Suprapubic skin (tissue), 4 donors: ENCODE results near the gene AMDHD1. TPM values are rescaled to one million over a fixed set of nuclear protein-coding genes. Genes with fewer than 3 reads are reported as not detected.
A peak's percentile ranks its signal among the peaks of the same experiment; 100 is the strongest.

Experiments
- DNase-seq, 2 donors: peaks; one replicate each; pipeline ENCODE4 v3.0.0-alpha.2; 2019; ENCODE audit warnings: low spot score in 2 of 2
- H3K27ac ChIP-seq: fragments of 200-600 bp; sonication (generic); one replicate; pipeline ENCODE4 v1.5.1; 2019
- H3K27me3 ChIP-seq: fragments of 200-600 bp; sonication (generic); one replicate; pipeline ENCODE4 v1.5.1; 2019
- H3K36me3 ChIP-seq: fragments of 200-600 bp; sonication (generic); one replicate; pipeline ENCODE4 v1.5.1; 2019
- H3K4me1 ChIP-seq: fragments of 200-600 bp; sonication (generic); one replicate; pipeline ENCODE4 v1.5.1; 2019
- H3K4me3 ChIP-seq: fragments of 200-600 bp; sonication (generic); one replicate; pipeline ENCODE4 v1.5.1; 2019; ENCODE audit warnings: mild to moderate bottlenecking
- H3K9me3 ChIP-seq: fragments of 200-600 bp; sonication (generic); one replicate; pipeline ENCODE4 v1.5.1; 2019
- EP300 ChIP-seq: sonication (generic); formaldehyde crosslinking; IDR thresholded peaks from one replicate; pipeline ENCODE4 v1.6.1; 2017; ENCODE audit warnings: antibody characterized with exemption
- POLR2A ChIP-seq, 2 donors: fragments of 450-650 bp; IDR thresholded peaks; one replicate each; pipeline ENCODE4 v1.6.1; 2017; ENCODE audit warnings: antibody characterized with exemption in 2 of 2, mild to moderate bottlenecking in 2 of 2, moderate library complexity in 2 of 2
- POLR2AphosphoS5 ChIP-seq, 3 donors: sonication (generic); formaldehyde crosslinking; IDR thresholded peaks; one replicate each; pipeline ENCODE4 v1.6.1; 2017; ENCODE audit warnings: antibody characterized with exemption in 3 of 3
- WGBS: methylation state at CpG from one replicate; pipeline ENCODE4 v1.1.5; 2018; 5-methylcytosine and 5-hydroxymethylcytosine counted together
- total RNA-seq, 4 donors: library from RNA; depleted of rRNA; stranded (reverse); fragments of >200 nt; gene quantifications; one replicate each; pipeline ENCODE4 v1.1.0, GENCODE V29; 2016
- TF ChIP-seq, protein P1 (sequence below), 2 donors: fragments of 200-600 bp in 1 of 2; fragments of 450-650 bp in 1 of 2; sonication (generic) in 1 of 2; IDR thresholded peaks; one replicate each; pipeline ENCODE4 v1.5.1; 2016 to 2019; ENCODE audit warnings: antibody characterized with exemption in 2 of 2, mild to moderate bottlenecking in 1 of 2, moderate library complexity in 1 of 2

The AMDHD1 gene, protein sequence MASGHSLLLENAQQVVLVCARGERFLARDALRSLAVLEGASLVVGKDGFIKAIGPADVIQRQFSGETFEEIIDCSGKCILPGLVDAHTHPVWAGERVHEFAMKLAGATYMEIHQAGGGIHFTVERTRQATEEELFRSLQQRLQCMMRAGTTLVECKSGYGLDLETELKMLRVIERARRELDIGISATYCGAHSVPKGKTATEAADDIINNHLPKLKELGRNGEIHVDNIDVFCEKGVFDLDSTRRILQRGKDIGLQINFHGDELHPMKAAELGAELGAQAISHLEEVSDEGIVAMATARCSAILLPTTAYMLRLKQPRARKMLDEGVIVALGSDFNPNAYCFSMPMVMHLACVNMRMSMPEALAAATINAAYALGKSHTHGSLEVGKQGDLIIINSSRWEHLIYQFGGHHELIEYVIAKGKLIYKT
- total RNA-seq = 1 to 10 TPM in 2 of 4 donors, under 1 TPM in 2; 0.73 to 1.8 (median 1.2) TPM

DNA sequence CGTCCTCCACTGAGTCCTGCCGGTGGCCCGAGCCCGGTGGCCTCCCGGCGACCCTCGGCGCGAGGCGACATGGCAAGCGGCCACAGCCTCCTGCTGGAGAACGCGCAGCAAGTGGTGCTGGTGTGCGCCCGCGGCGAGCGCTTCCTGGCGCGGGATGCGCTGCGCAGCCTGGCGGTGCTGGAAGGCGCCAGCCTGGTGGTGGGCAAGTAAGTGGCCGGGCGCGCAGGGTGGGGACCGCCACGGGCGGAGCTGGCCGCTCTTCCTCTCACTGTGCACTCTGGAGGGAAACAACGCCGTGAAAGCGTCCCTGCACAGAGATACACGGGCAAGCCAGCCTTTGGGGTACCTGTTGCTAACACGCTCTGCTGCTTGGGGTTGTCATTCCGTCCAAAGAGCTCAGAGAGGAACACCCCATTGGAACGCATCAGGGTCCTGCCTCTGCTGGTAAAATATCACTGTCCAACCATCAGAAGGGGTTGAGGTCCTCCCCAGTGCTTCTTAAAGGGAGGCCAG is at the start of gene AMDHD1:
AMDHD1 (plus strand) TSS at position 2 of the 513 bp plus-strand sequence; CDS start at position 70, 68 bp downstream.
- no peak for TF ChIP-seq EP300
- TF ChIP-seq, protein P1, sequence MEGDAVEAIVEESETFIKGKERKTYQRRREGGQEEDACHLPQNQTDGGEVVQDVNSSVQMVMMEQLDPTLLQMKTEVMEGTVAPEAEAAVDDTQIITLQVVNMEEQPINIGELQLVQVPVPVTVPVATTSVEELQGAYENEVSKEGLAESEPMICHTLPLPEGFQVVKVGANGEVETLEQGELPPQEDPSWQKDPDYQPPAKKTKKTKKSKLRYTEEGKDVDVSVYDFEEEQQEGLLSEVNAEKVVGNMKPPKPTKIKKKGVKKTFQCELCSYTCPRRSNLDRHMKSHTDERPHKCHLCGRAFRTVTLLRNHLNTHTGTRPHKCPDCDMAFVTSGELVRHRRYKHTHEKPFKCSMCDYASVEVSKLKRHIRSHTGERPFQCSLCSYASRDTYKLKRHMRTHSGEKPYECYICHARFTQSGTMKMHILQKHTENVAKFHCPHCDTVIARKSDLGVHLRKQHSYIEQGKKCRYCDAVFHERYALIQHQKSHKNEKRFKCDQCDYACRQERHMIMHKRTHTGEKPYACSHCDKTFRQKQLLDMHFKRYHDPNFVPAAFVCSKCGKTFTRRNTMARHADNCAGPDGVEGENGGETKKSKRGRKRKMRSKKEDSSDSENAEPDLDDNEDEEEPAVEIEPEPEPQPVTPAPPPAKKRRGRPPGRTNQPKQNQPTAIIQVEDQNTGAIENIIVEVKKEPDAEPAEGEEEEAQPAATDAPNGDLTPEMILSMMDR (IDR thresholded peaks at IDR 0.05) = peak in 1 of 2 donors; percentile 33
- no peak for TF ChIP-seq POLR2A (IDR thresholded peaks at IDR 0.05)
- TF ChIP-seq POLR2AphosphoS5 (IDR thresholded peaks at IDR 0.05) = no peak
- Histone ChIP-seq H3K4me3 (peak within 1 kb of the TSS; percentile 92), H3K27me3 (no peaks in the 10 kb centered on the region), H3K27ac (peak within 1 kb of the TSS; percentile 86), H3K9me3 (no peaks in the 10 kb centered on the region), H3K4me1 (peaks cover 13% of the 10 kb centered on the region), H3K36me3 (no peaks in the 10 kb centered on the region)
- peak in 1 of 2 donors; percentile 67 for DNase-seq
- 0% methylated on average over 5 of the region's 38 CpGs for WGBS

DNA sequence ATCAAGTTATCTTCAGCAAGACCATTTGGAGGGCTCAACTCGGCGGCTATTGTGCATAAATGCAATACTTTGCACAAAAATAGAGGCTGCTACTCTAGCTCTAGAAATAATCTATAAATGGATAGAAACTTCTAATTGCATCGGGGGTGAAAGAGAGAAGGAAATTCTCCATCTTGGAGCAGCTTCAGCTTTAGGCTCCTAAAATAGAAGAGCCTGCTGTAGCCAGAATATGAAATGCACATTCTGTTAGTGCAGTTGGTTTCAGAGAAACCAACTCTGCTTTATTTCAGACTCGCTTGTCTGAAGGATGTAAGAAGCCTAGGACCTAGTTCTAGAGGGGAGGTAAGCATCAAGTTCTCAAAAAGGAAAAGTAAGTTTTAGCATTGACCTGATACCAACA is 46.3 kb upstream of the AMDHD1 start:
- Histone ChIP-seq H3K9me3 (no peaks in the 10 kb centered on the region), H3K27me3 (peaks cover 3% of the 10 kb centered on the region), H3K36me3 (no peaks in the 10 kb centered on the region), H3K27ac (no peak overlapping the region), H3K4me1 (no peaks in the 10 kb centered on the region), H3K4me3 (no peak overlapping the region)
- no peak for DNase-seq
- WGBS = 91% methylated on average over 4 of the region's 4 CpGs
- TF ChIP-seq, protein P1 (IDR thresholded peaks at IDR 0.05) = no peak
- no peak for TF ChIP-seq POLR2A (IDR thresholded peaks at IDR 0.05)
- TF ChIP-seq POLR2AphosphoS5 (IDR thresholded peaks at IDR 0.05) = no peak
- TF ChIP-seq EP300 = no peak

DNA sequence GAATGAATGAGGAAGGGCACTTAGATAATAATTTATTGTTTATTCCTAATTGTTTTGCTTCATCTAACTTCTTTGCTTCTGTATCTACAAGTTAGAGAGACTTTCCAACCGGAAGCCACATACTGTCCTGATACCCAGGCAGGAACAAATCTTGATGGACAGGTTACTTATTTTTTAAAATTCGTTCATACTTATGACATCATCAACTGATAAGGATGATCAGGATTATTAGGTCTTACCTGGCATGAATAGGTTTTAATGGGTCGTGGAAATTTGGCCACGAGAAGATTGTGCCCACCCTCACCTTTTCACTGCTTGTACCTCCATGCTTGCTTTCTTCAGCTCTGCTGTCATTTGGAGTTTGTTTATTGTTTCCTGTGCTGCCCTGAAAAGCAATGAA is 45.0 kb upstream of the AMDHD1 start:
- H3K27me3 ChIP-seq = peaks cover 3% of the 10 kb centered on the region
- no peaks in the 10 kb centered on the region for H3K4me1 ChIP-seq
- H3K4me3 ChIP-seq = no peak overlapping the region
- no peak for DNase-seq
- WGBS = 70% methylated on average over 4 of the region's 4 CpGs
- no peaks in the 10 kb centered on the region for H3K36me3 ChIP-seq
- no peaks in the 10 kb centered on the region for H3K9me3 ChIP-seq
- TF ChIP-seq, protein P1 (IDR thresholded peaks at IDR 0.05) = no peak
- no peak for TF ChIP-seq EP300
- TF ChIP-seq POLR2AphosphoS5 (IDR thresholded peaks at IDR 0.05) = no peak
- no peak for TF ChIP-seq POLR2A (IDR thresholded peaks at IDR 0.05)
- H3K27ac ChIP-seq = no peak overlapping the region

DNA sequence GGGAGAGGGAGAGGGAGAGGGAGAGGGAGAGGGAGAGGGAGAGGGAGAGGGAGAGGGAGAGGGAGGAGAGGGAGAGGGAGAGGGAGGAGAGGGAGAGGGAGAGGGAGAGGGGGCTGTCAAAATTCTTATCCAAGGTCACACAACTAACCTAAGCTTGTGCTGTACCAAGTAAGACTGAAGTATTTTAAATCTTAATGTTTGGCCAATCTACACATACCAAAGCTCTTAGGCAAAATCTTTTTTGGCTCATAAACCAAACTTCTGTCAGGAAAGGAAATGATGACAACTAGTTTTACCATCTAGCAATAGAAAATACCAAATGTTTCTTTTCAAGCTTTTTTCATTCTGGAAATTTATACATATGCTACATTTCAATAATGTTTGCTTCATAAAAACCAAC is 34.6 kb upstream of the AMDHD1 start:
- Histone ChIP-seq H3K9me3 (no peaks in the 10 kb centered on the region), H3K36me3 (no peaks in the 10 kb centered on the region), H3K27ac (no peak overlapping the region), H3K27me3 (peaks cover 3% of the 10 kb centered on the region), H3K4me3 (no peak overlapping the region), H3K4me1 (no peaks in the 10 kb centered on the region)
- TF ChIP-seq EP300 = no peak
- TF ChIP-seq POLR2A (IDR thresholded peaks at IDR 0.05) = no peak
- TF ChIP-seq, protein P1 (IDR thresholded peaks at IDR 0.05) = no peak
- TF ChIP-seq POLR2AphosphoS5 (IDR thresholded peaks at IDR 0.05) = no peak
- DNase-seq = no peak

DNA sequence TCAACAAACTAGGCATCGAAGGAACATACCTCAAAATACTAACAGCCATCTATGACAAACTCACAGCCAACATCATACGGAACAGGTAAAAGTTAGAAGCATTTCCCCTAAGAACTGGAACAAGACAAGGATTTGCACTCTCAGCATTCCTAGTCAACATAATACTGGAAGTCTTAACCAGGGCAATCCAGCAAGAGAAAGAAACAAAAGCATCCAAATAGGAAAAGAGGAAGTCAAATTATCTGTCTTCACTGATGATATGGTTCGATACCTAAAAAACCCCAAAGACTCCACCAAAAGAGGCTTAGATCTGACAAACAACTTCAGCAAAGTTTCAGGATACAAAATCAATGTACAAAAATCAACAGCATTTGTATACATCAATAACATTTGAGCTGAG is 33.3 kb upstream of the AMDHD1 start:
- Histone ChIP-seq H3K4me1 (no peaks in the 10 kb centered on the region), H3K27ac (no peak overlapping the region), H3K27me3 (peaks cover 3% of the 10 kb centered on the region), H3K36me3 (no peaks in the 10 kb centered on the region), H3K4me3 (no peak overlapping the region), H3K9me3 (no peaks in the 10 kb centered on the region)
- TF ChIP-seq POLR2AphosphoS5 (IDR thresholded peaks at IDR 0.05) = no peak
- TF ChIP-seq, protein P1 (IDR thresholded peaks at IDR 0.05) = no peak
- no peak for TF ChIP-seq POLR2A (IDR thresholded peaks at IDR 0.05)
- TF ChIP-seq EP300 = no peak
- 93% methylated on average over 3 of the region's 3 CpGs for WGBS
- DNase-seq = no peak
